ENCODE results near the gene STC2. TPM values are rescaled to one million over a fixed set of nuclear protein-coding genes. Genes with fewer than 3 reads are reported as not detected.

STC2 gene
- total RNA-seq, 1 experiment from 2014 or later: 57.0 TPM

DNA sequence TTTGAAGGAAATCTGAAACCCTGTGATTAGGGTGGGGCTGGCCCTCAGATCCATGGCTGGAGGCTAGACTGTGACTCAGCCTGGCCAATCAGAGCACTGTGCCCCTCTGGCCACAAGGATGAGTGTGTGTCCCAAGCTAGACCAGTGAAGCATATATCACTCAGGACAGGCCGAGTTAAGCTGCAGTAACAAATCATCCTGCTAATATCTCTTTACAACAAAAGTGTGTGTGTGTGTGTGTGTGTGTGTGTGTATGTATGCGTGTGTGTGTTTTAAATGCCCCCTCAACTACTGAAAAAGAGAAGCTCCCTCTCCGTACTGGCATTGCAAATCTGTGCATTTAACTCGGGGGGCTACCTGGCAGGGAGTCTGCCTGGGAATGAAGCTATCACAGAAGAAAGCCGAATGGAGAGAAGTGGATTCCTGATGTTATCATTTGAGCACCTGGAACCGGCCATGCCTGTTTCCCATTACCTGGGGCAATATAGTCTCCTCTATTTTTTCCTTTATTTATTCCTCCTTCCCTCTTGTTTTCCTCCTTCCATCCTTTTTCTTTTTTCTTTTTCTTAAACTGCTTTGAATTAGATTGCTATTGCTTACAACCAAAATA lies 25.6 kb downstream of the STC2 start:
- ATAC-seq: peak; percentile 74
- Mint-ChIP-seq H3K4me3 (no peak overlapping the region), H3K4me1 (peaks cover 50% of the 10 kb centered on the region), H3K36me3 (peaks cover 1% of the 10 kb centered on the region), H3K27me3 (ENCODE audit: low read depth) (peaks cover 19% of the 10 kb centered on the region), H3K27ac (peak overlapping the region; percentile 93), H3K9me3 (peaks cover 11% of the 10 kb centered on the region)
- TF ChIP-seq SMAD4 (CRISPR knock-in tag; IDR thresholded peaks at IDR 0.05): no peak
- no peak for TF ChIP-seq ETV6 (CRISPR knock-in tag; IDR thresholded peaks at IDR 0.05)
- TF ChIP-seq, protein P1, sequence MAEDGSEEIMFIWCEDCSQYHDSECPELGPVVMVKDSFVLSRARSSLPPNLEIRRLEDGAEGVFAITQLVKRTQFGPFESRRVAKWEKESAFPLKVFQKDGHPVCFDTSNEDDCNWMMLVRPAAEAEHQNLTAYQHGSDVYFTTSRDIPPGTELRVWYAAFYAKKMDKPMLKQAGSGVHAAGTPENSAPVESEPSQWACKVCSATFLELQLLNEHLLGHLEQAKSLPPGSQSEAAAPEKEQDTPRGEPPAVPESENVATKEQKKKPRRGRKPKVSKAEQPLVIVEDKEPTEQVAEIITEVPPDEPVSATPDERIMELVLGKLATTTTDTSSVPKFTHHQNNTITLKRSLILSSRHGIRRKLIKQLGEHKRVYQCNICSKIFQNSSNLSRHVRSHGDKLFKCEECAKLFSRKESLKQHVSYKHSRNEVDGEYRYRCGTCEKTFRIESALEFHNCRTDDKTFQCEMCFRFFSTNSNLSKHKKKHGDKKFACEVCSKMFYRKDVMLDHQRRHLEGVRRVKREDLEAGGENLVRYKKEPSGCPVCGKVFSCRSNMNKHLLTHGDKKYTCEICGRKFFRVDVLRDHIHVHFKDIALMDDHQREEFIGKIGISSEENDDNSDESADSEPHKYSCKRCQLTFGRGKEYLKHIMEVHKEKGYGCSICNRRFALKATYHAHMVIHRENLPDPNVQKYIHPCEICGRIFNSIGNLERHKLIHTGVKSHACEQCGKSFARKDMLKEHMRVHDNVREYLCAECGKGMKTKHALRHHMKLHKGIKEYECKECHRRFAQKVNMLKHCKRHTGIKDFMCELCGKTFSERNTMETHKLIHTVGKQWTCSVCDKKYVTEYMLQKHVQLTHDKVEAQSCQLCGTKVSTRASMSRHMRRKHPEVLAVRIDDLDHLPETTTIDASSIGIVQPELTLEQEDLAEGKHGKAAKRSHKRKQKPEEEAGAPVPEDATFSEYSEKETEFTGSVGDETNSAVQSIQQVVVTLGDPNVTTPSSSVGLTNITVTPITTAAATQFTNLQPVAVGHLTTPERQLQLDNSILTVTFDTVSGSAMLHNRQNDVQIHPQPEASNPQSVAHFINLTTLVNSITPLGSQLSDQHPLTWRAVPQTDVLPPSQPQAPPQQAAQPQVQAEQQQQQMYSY (CRISPR knock-in tag; IDR thresholded peaks at IDR 0.05): no peak
- no peak for TF ChIP-seq ZNF219 (CRISPR knock-in tag; IDR thresholded peaks at IDR 0.05; ENCODE audit: borderline replicate concordance)
- TF ChIP-seq HMGA2 (CRISPR knock-in tag; IDR thresholded peaks at IDR 0.05): no peak
- TF ChIP-seq NFYB (CRISPR knock-in tag; conservative IDR thresholded peaks at IDR 0.05; ENCODE audit: low read depth): peak; percentile 65
- no peak for TF ChIP-seq TEAD4 (CRISPR knock-in tag; IDR thresholded peaks at IDR 0.05)
- no peak for TF ChIP-seq NR3C1 (CRISPR knock-in tag; conservative IDR thresholded peaks at IDR 0.05; ENCODE audit: low read depth)
- TF ChIP-seq, protein P2, sequence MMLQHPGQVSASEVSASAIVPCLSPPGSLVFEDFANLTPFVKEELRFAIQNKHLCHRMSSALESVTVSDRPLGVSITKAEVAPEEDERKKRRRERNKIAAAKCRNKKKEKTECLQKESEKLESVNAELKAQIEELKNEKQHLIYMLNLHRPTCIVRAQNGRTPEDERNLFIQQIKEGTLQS (CRISPR knock-in tag; conservative IDR thresholded peaks at IDR 0.05): no peak
- no peak for TF ChIP-seq ERG (CRISPR knock-in tag; IDR thresholded peaks at IDR 0.05)
- TF ChIP-seq, protein P3, sequence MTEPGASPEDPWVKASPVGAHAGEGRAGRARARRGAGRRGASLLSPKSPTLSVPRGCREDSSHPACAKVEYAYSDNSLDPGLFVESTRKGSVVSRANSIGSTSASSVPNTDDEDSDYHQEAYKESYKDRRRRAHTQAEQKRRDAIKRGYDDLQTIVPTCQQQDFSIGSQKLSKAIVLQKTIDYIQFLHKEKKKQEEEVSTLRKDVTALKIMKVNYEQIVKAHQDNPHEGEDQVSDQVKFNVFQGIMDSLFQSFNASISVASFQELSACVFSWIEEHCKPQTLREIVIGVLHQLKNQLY (CRISPR knock-in tag; IDR thresholded peaks at IDR 0.05): no peak
- TF ChIP-seq IRF2 (CRISPR knock-in tag; IDR thresholded peaks at IDR 0.05; ENCODE audit: borderline replicate concordance, low read depth): no peak
- TF ChIP-seq NFE2L1 (CRISPR knock-in tag; IDR thresholded peaks at IDR 0.05): no peak
- TF ChIP-seq NR1H2 (CRISPR knock-in tag; IDR thresholded peaks at IDR 0.05): no peak
- TF ChIP-seq ZNF396 (CRISPR knock-in tag; IDR thresholded peaks at IDR 0.05; ENCODE audit: borderline replicate concordance): no peak
- no peak for TF ChIP-seq ZNF232 (CRISPR knock-in tag; IDR thresholded peaks at IDR 0.05)
- TF ChIP-seq, protein P4, sequence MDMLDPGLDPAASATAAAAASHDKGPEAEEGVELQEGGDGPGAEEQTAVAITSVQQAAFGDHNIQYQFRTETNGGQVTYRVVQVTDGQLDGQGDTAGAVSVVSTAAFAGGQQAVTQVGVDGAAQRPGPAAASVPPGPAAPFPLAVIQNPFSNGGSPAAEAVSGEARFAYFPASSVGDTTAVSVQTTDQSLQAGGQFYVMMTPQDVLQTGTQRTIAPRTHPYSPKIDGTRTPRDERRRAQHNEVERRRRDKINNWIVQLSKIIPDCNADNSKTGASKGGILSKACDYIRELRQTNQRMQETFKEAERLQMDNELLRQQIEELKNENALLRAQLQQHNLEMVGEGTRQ (CRISPR knock-in tag; IDR thresholded peaks at IDR 0.05): 0 out of 2 replicates have a peak, but pooled peaks have one; percentile 3
- TF ChIP-seq, protein P5, sequence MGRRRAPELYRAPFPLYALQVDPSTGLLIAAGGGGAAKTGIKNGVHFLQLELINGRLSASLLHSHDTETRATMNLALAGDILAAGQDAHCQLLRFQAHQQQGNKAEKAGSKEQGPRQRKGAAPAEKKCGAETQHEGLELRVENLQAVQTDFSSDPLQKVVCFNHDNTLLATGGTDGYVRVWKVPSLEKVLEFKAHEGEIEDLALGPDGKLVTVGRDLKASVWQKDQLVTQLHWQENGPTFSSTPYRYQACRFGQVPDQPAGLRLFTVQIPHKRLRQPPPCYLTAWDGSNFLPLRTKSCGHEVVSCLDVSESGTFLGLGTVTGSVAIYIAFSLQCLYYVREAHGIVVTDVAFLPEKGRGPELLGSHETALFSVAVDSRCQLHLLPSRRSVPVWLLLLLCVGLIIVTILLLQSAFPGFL (CRISPR knock-in tag; IDR thresholded peaks at IDR 0.05; ENCODE audit: borderline replicate concordance): no peak
- CTCF ChIA-PET: interaction anchor here (0.7 to 1.7 kb wide), 4 partner anchors 8 to 29 kb away, joined by 3 to 5 read pairs (median 4); partner anchors contain the start of gene STC2
- POLR2A ChIA-PET: interaction anchor here (2.0 to 4.6 kb wide), 2 partner anchors 13 to 26 kb away, joined by 9 to 35 read pairs; partner anchors contain the start of gene STC2
- no peak for DNase-seq (ENCODE audit: low spot score)

Measured in WTC11 (cell line).